Activated T-cell treated with anti-CD3 and anti-CD28 coated beads for 48 hours (primary cell): Measurements from ENCODE around the gene CC2D2B.

Experiments used
- DNase-seq: peaks from one replicate; pipeline ENCODE4 v3.0.0-alpha.2; 2020; ENCODE audit warnings: low read depth

The CC2D2B gene

GRCh38 chr10:96075977-96076376 is 168.2 kb downstream of the CC2D2B start:
- DNase-seq = no peak

- DNase-seq = no peak
These were observed 169.4 kb downstream of the CC2D2B start for GRCh38 chr10:96077156-96077555.

- DNase-seq = no peak
These were observed 174.4 kb downstream of the CC2D2B start for GRCh38 chr10:96082153-96082552.
